Ascending aorta (tissue), 2 donors: ENCODE measurements around the gene CCM2L. TPM values are rescaled to one million over a fixed set of nuclear protein-coding genes. Genes with fewer than 3 reads are reported as not detected.
A peak's percentile ranks its signal among the peaks of the same experiment; 100 is the strongest.

Experiments
- DNase-seq, 2 donors: peaks; one replicate each; pipeline ENCODE4 v3.0.0-alpha.2; 2019; ENCODE audit warnings: low spot score in 2 of 2
- H3K27ac ChIP-seq, 2 donors: fragments of 200-600 bp; sonication (generic); one replicate each; pipeline ENCODE4 v1.5.1; 2016 to 2017; ENCODE audit warnings: mild to moderate bottlenecking in 1 of 2
- H3K27me3 ChIP-seq: fragments of 200-600 bp; sonication (generic); one replicate; pipeline ENCODE4 v1.5.1; 2017
- H3K36me3 ChIP-seq, 2 donors: fragments of 200-600 bp; sonication (generic); one replicate each; pipeline ENCODE4 v1.5.1; 2016
- H3K4me1 ChIP-seq, 2 donors: fragments of 200-600 bp; sonication (generic); one replicate each; pipeline ENCODE4 v1.5.1; 2016 to 2017; ENCODE audit warnings: mild to moderate bottlenecking in 1 of 2
- H3K4me3 ChIP-seq, 2 donors: fragments of 200-600 bp; sonication (generic); one replicate each; pipeline ENCODE4 v1.5.1; 2016 to 2017; ENCODE audit warnings: mild to moderate bottlenecking in 1 of 2
- H3K9me3 ChIP-seq, 2 donors: fragments of 200-600 bp; sonication (generic); one replicate each; pipeline ENCODE4 v1.5.1; 2016
- CTCF ChIP-seq, 3 experiments: fragments of 200-600 bp in 2 of 3; fragments of 450-650 bp in 1 of 3; sonication (generic) in 2 of 3; IDR thresholded peaks; one replicate each; pipeline ENCODE4 v1.5.1; 2016 to 2019; ENCODE audit warnings: antibody characterized with exemption in 3 of 3, mild to moderate bottlenecking in 1 of 3, moderate library complexity in 1 of 3
- intact Hi-C: fragments of 100-400 bp; cut with DNase I; formaldehyde crosslinking; loops from one replicate; pipeline ENCODE4 v1.15.1; 2023
- total RNA-seq: library from RNA; depleted of rRNA; stranded (reverse); fragments of >200 nt; gene quantifications from one replicate; pipeline ENCODE4 v1.1.0, GENCODE V29; 2016

The CCM2L gene
- total RNA-seq, 1 donor from 2014 or later: 38.6 TPM

DNA sequence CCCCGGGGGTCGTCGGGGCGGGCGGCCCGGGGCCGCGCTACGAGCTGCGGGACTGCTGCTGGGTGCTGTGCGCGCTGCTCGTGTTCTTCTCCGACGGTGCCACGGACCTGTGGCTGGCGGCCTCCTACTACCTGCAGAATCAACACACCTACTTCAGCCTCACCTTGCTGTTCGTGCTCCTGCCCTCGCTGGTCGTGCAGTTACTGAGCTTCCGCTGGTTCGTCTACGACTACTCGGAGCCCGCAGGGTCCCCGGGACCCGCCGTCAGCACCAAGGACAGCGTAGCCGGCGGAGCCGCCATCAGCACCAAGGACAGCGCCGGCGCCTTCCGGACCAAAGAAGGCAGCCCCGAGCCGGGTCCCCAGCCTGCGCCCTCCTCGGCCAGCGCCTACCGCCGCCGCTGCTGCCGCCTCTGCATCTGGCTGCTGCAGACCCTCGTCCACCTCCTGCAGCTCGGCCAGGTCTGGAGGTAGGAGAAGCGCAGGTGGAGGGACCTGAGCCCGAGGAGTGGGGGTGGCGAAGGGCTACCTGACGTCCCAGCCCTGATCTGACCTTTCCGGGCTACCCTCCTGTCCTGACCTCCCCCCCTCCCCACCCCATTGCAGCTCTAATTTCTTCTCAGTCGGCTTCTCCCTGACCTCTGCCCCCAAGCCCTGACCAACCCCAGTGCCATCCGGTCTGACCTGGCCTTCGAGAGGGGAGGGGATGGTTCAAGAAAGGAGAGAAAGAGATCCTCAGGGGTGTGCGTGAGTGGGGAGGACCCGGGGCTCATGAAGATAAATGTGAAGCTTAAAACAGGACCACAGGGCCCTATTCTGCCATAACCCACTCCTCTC lies 41.7 kb upstream of the CCM2L start:
- Histone ChIP-seq H3K27ac (no peak overlapping the region), H3K27me3 (peaks cover 3% of the 10 kb centered on the region), H3K36me3 (no peaks in the 10 kb centered on the region), H3K4me3 (no peak overlapping the region), H3K9me3 (no peaks in the 10 kb centered on the region), H3K4me1 (no peaks in the 10 kb centered on the region)
- TF ChIP-seq CTCF (IDR thresholded peaks at IDR 0.05): no peak
- DNase-seq: peak in 1 of 2 donors; percentile 71
- intact Hi-C loops: no loop called here

DNA sequence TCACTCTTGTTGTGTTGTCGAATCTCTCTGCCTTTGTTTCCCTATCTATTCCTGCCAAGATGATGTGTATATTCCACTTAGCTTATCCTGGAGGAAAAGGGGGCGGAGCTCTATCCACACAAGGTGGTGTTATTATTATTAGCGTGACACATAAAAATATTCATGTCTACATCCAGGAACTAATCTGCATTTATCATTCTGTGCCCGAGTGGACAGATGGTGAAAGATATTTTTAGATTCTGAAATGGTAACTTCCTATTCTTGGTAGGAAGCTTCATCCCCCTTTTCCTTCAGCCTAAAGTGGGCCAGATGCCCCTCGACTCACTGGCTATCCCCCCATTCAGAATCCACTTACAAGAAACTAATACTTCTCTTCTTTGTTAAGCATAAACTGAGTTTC lies 40.2 kb upstream of the CCM2L start:
- intact Hi-C loops: no loop called here
- Histone ChIP-seq H3K9me3 (no peaks in the 10 kb centered on the region), H3K36me3 (no peaks in the 10 kb centered on the region), H3K4me1 (no peaks in the 10 kb centered on the region), H3K4me3 (no peak overlapping the region), H3K27me3 (peaks cover 3% of the 10 kb centered on the region), H3K27ac (no peak overlapping the region)
- DNase-seq: no peak
- no peak for TF ChIP-seq CTCF (IDR thresholded peaks at IDR 0.05)

GRCh38 chr20:31972471-31973021 lies 37.7 kb upstream of the CCM2L start:
- no peak overlapping the region for H3K27ac ChIP-seq
- no peak for DNase-seq
- peaks cover 3% of the 10 kb centered on the region for H3K27me3 ChIP-seq
- no peak for TF ChIP-seq CTCF (IDR thresholded peaks at IDR 0.05)
- intact Hi-C loops: no loop called here
- no peaks in the 10 kb centered on the region for H3K9me3 ChIP-seq
- H3K36me3 ChIP-seq: no peaks in the 10 kb centered on the region
- H3K4me1 ChIP-seq: no peaks in the 10 kb centered on the region
- H3K4me3 ChIP-seq: no peak overlapping the region

DNA sequence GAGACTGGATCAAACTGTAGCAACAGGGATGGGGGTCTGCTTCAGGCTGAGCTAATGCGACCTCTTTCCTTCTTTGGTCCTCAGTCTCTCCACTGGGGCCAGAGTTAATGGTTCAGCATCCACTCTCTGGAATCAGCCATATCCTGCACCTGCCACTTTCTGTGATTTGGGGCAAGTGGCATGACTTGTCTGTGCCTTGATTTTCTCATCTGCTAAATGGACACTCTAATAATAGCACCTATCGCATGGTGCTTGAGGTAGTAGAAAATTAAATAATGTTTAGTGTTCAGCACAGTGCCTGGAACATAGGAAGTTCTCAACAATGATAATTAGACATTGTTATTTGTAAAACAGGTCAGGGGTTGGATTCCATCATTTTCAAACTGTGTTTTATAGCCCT lies 35.9 kb upstream of the CCM2L start:
- DNase-seq: no peak

DNA sequence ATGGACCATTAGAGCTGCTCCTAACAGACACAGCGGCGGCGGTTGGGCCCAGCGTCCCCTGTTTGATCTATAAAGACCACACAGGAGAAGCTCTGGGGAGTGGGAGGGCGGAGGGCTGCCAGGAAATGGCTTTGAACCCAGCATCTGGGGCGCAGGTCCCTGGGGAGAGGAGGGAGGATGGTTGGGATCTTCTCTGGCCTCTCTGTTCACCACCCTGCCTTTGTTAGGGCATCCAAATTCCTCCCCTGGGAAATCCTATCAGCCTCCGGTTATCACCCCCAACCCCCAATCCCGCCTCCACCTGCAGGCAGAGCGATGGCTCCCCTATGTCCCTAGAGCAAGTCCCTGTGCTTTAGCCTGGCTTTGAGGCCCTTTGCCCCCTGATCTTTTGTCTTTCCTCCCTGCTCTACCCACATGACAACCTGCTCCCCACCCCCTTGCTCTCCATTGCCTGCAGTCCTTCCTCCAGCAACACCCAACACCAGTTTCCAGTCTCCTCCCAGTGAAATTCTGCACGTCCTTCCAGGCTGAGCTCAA lies 35.2 kb upstream of the CCM2L start:
- H3K36me3 ChIP-seq: no peaks in the 10 kb centered on the region
- no peak overlapping the region for H3K27ac ChIP-seq
- H3K9me3 ChIP-seq: no peaks in the 10 kb centered on the region
- no peaks in the 10 kb centered on the region for H3K4me1 ChIP-seq
- no peak for DNase-seq
- no peak for TF ChIP-seq CTCF (IDR thresholded peaks at IDR 0.05)
- intact Hi-C loops: no loop called here
- no peaks in the 10 kb centered on the region for H3K27me3 ChIP-seq
- no peak overlapping the region for H3K4me3 ChIP-seq

More for the DNA sequence above, 35.9 kb upstream of the CCM2L start:
- intact Hi-C loops: no loop called here
- no peak overlapping the region for H3K4me3 ChIP-seq
- H3K27me3 ChIP-seq: no peaks in the 10 kb centered on the region
- no peak for TF ChIP-seq CTCF (IDR thresholded peaks at IDR 0.05)
- H3K27ac ChIP-seq: no peak overlapping the region
- no peaks in the 10 kb centered on the region for H3K4me1 ChIP-seq
- no peaks in the 10 kb centered on the region for H3K36me3 ChIP-seq
- no peaks in the 10 kb centered on the region for H3K9me3 ChIP-seq
